Measurements from ENCODE around the gene JAKMIP1.
"Not testable (repeated sequence)": the region's sequence is repeated elsewhere in the genome, so short reads cannot be mapped to it uniquely, and the experiment has no call there.

The JAKMIP1 gene

GRCh38 chr4:6229095-6229494 lies 28.7 kb upstream of the JAKMIP1 start:
- DNase-seq (ENCODE audit: low spot score) = no peak

- DNase-seq (ENCODE audit: low spot score) = no peak
Observed at GRCh38 chr4:6228158-6229067, 28.1 kb upstream of the JAKMIP1 start.

- DNase-seq (ENCODE audit: low spot score) = no peak
Observed at GRCh38 chr4:6227412-6228157, 27.2 kb upstream of the JAKMIP1 start.

- no peak for DNase-seq (ENCODE audit: low spot score)
Observed at GRCh38 chr4:6226506-6226905, 26.2 kb upstream of the JAKMIP1 start.

DNA sequence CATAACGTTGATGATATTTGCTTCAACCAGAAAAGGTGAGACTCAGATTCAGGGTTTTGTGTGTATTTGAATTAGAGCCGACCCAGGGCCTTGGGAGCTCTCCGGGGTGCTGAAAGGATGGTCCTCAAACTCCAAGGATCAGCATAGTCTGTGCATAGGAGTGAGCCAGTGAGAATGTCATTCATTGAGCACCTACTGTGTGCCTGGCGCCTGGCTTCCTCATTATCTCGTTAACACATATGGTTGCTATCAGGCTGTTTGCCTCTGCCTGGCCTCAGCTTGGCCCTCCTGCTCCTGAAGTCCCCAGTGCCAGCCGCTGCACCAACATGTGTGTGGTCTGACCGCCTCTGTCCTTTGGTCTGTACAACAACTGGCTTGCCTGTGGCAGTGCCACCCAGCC lies 25.1 kb upstream of the JAKMIP1 start:
- peak; percentile 30 for DNase-seq (ENCODE audit: low spot score)

DNA sequence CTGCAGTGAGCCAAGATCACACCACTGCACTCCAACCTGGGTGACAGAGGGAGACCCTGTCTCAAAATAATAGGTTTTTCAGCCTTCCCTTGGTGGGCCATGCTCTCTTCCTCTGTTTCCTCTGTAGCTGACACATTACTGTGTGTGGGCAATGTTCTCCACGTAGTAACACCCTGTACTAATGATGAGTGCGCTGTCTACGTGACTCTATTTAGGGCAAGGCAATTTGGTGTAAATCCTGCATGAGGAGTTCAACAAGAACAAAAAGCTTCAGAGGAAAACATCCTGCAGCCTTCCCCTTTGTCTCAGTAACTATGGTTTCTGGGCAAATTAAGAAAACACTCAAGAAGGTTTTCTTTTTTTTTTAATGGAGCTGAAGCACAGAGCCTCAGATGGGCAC lies 24.4 kb upstream of the JAKMIP1 start:
- no peak for DNase-seq (ENCODE audit: low spot score)

GRCh38 chr4:6222761-6223292 lies 22.5 kb upstream of the JAKMIP1 start:
- DNase-seq (ENCODE audit: low spot score) = no peak

DNA sequence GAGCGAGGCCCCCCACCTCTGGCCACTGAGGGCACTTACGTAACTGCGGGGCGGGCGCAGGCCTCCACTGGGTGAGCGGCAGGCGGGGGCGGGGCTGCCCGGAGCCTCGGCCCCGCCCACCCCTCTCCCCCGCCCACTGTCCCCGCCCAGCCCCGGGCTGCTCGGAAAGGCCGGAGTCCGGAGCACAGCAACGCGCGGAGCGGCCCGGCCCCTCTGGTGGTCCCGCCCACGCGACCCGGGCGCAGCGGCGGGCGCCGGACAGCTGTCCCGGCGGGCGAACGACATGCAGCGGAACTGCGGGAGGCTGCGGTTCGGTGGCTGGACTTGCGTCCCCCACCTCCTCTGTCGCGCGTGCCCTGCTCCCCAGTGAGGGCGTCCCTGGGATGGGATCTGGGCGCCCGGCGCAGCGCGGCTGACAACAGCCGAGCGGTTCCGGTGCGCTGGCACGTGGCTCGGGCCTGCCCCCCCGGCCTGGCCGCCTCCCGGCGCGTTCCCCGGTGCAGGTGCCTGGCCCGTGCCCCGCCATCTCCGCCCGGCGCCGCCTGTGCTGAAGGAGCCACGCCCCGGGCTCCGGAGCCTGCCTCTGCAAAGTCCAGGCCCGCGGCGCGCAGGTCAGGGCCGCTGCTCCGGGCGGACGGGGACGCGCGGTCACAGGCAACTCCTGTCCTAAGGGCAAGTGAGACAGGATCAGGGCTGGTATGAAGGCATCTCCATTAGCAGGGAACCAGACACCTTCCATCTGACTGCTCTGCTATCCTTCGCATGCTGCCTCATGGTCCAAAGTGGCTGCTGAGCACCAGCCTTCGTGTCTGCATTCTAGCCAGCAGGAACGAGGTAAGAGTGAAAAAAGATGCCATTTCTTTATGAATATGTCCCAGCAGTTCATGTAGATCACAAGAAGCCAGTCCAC lies 21.8 kb upstream of the JAKMIP1 start:
- no peak for DNase-seq (ENCODE audit: low spot score)

- DNase-seq (ENCODE audit: low spot score) = no peak
Observed at GRCh38 chr4:6221301-6221850, 21.0 kb upstream of the JAKMIP1 start.

DNA sequence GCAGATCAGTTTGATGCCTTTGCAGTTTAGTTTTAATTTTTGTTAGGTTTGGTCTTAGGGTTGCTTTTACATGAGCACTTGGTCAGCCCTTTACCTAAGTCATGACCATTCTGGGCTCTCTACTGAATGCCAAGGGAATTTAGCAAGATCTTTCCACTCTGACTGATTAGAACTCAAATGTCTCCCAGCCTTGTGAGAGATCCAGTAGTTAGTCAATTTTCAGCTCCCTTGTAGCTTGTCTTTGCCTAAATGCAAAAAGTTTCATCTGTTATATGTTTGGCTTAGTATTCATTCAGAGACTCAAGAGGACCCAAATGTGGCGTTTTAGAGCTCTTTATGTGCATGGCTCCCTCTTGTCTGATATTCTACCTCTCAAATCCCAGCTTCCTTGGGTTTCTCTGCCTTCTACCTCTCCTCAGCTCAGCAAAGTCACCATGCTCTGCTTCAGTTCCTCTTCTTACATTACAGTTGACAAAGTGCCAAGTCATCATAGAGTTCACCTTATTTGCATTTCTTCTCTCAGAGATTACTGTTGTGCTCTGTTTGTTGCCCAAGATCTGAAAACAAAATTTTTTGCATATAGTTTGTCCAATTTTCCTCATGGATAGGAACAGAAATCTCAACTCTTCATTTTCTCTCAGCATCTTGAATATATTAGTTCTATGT lies 17.5 kb upstream of the JAKMIP1 start:
- no peak for DNase-seq (ENCODE audit: low spot score)

DNA sequence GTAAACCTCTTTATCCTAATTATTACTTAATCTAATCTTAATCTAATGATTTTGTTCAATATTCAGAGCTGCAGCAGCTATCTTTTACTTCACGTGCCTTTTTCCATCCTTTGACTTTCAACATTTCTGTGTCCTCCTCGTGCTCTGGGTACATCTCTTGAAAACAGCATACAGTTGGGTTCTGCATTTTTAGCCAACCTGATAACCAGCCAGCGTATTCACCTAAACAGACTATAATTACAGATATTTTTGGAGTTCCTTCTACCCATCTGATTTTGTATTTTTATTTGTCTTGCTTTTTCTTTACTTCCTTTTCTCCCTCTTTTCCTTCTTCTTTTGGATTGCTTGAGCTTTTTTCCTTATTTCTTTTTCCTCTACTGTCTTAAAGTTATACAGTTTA lies 16.2 kb upstream of the JAKMIP1 start:
- no peak for DNase-seq (ENCODE audit: low spot score)

- no peak for DNase-seq (ENCODE audit: low spot score)
Observed at GRCh38 chr4:6209921-6210320, 9.6 kb upstream of the JAKMIP1 start.

GRCh38 chr4:6209291-6209690 lies 8.9 kb upstream of the JAKMIP1 start:
- not testable (repeated sequence) for DNase-seq (ENCODE audit: low spot score)

DNA sequence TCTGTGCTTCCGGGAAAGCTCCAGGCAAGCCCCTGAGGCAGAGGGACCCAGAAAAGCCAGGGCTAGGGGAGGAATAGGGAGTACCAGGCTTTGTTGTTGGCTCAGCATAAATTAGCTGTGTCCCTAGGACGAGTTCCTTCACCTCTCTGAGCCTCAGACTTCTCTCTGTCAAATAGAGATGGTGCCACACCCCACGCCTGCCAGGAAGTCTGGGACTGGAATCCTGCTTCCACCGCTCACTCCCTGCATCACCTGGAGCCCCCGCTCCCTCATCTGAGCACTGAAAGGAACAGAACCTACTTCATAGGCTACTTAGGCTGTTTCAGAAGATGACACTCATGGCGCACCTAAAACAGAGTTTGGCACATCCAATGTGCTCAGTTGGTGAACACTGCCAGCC lies 8.1 kb upstream of the JAKMIP1 start:
- DNase-seq (ENCODE audit: low spot score) = no peak

DNA sequence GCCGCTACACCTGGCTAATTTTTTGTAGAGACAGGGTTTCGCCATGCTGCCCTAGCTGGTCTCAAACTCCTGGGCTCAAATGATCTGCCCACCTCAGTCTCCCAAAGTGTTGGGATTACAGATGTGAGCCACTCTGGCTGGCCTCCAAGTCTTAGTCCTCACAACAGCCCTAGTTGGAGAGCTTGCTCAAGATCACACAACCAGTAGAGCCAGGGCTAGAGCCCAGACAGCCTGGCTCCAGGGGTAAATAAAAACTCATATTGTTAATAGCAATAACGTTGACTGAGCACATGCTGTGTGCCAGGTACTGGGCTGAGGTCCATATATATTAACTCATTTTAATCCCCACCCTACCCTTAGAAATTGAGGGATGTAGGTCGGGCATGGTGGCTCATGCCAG lies 7.3 kb upstream of the JAKMIP1 start:
- DNase-seq (ENCODE audit: low spot score) = no peak

GRCh38 chr4:6206771-6207290 lies 6.5 kb upstream of the JAKMIP1 start:
- no peak for DNase-seq (ENCODE audit: low spot score)

- no peak for DNase-seq (ENCODE audit: low spot score)
Observed at GRCh38 chr4:6205973-6206372, 5.6 kb upstream of the JAKMIP1 start.

DNA sequence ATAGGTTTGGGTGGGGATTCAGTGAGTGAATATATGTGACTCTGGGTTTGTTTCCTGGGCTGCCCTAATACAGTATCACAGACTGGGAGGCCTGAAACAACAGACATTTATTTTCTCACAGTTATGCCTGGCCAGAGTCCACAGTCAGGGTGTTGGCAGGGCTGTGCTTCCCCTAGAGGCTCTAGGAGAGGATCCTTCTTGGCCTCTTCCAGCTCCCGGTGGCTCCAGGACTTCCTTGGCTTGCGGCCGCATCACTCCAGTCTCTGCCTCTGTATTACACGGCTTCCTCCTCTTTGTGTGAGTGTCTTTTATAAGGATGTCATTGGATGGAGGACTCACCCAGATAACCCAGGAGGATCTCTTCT lies 5.2 kb upstream of the JAKMIP1 start:
- no peak for DNase-seq (ENCODE audit: low spot score)

GRCh38 chr4:6204871-6205566 lies 4.7 kb upstream of the JAKMIP1 start:
- no peak for DNase-seq (ENCODE audit: low spot score)

DNA sequence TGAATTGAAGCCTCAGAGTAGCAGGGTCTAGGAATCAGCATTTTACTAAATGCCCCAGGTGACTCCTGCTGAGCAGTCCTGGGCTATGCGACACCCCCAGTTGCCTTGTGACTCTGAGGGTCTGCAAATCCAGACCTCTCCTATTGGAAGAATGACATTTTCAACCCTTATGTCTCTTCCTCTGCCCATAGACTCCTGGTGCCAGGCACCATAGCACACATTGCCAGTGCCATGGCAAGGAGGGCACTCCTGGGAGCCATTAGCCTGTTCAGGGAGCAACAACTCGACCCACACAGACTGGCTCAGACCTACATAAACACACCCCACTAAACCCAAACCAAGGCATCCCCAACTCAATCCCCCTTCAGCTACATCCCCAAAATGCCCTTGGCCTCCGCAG lies 3.7 kb upstream of the JAKMIP1 start:
- DNase-seq (ENCODE audit: low spot score) = no peak

All from RKO (cell line).